Measurements from ENCODE around the gene SMIM13. TPM values are rescaled to one million over a fixed set of nuclear protein-coding genes. Genes with fewer than 3 reads are reported as not detected.

Gene SMIM13
- total and polyA plus RNA-seq, 11 donors, result 4.6 to 18.4 (median 12.3) TPM

- Histone ChIP-seq H3K9me3 (no peaks in the 10 kb centered on the region), H3K27ac (no peak overlapping the region), H3K27me3 (no peaks in the 10 kb centered on the region), H3K4me1 (no peaks in the 10 kb centered on the region), H3K4me3 (no peak overlapping the region), H3K36me3 (no peaks in the 10 kb centered on the region)
- intact Hi-C loops (cut with DNase I), result loop anchor here (5.0 to 10.0 kb wide), 6 partner anchors 113 to 590 kb away; no protein-coding TSS in a partner anchor
- DNase-seq (no peak), ATAC-seq (no peak)
- WGBS, 4 donors, result 66 to 78% (median 74%) methylated on average over 3 of the region's 3 CpGs
- no peak for TF ChIP-seq POLR2A (IDR thresholded peaks at IDR 0.05)
- no peak for TF ChIP-seq CTCF (IDR thresholded peaks at IDR 0.05)
Observed at GRCh38 chr6:11064836-11065235, 28.8 kb upstream of the SMIM13 start.

GRCh38 chr6:11065436-11066202, 28.0 kb upstream of the SMIM13 start:
- H3K4me1 ChIP-seq, result no peaks in the 10 kb centered on the region
- 77 to 89% (median 87%) methylated on average over 6 of the region's 6 CpGs for WGBS, 4 donors
- H3K36me3 ChIP-seq, result no peaks in the 10 kb centered on the region
- H3K4me3 ChIP-seq, result no peak overlapping the region
- ATAC-seq (no peak), DNase-seq (no peak)
- TF ChIP-seq CTCF (IDR thresholded peaks at IDR 0.05), result no peak
- TF ChIP-seq POLR2A (IDR thresholded peaks at IDR 0.05), result no peak
- H3K9me3 ChIP-seq, result no peaks in the 10 kb centered on the region
- intact Hi-C loops (cut with DNase I), result loop anchor here (2.0 to 10.0 kb wide), 8 partner anchors 111 to 591 kb away; no protein-coding TSS in a partner anchor
- H3K27me3 ChIP-seq, result no peaks in the 10 kb centered on the region
- no peak overlapping the region for H3K27ac ChIP-seq

DNA sequence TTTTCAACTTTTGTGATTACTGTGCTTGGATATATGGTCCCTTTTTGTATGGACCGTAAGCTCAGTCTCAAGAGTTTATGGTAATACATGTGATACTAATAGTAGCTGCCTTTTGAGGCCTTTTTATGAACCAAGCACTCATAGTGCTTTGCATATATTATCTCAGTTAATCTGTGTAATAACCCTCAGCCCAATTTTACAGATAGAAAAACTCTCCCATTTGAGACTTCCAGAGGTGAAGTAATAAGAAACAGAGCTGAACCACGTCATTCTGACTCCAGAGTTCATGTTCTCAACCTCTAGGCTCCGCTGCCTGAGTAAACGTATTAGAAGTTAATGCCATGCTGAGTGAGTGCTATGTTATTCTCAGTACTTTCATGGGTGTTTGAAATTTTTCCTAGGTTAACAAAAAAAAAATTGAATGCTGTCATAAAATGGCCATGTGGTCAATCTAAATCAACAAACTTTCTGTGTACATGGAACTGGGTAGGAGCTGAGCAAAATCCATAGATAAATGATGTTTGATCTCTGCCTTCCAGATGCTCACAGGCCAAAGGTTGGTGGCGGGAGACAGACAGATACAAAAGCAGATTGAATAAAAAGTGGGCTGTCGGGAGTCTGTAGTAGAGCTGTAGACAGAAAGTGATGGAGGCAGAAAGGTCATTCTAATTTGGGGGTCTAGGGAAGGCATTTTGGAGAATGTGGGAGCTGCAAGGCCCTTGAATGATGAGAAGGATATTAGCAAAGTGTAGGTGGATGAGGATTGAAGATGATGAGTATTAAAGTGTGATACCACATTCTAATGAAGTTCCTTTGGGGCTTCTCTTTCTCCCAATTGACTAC, 26.9 kb upstream of the SMIM13 start:
- Histone ChIP-seq H3K36me3 (no peaks in the 10 kb centered on the region), H3K27me3 (no peaks in the 10 kb centered on the region), H3K27ac (no peak overlapping the region), H3K4me3 (no peak overlapping the region), H3K4me1 (no peaks in the 10 kb centered on the region), H3K9me3 (no peaks in the 10 kb centered on the region)
- whole genome bisulfite sequencing, 4 donors, result 94 to 97% (median 95%) methylated on average over 6 of the region's 6 CpGs
- intact Hi-C loops (cut with DNase I), result loop anchor here (2.0 to 10.0 kb wide), 8 partner anchors 112 to 592 kb away; no protein-coding TSS in a partner anchor
- no peak for DNase-seq
- TF ChIP-seq POLR2A (IDR thresholded peaks at IDR 0.05) (no peak), CTCF (IDR thresholded peaks at IDR 0.05) (no peak)
- ATAC-seq, result no peak

GRCh38 chr6:11067348-11067747, 26.3 kb upstream of the SMIM13 start:
- no peaks in the 10 kb centered on the region for H3K27me3 ChIP-seq
- intact Hi-C loops (cut with DNase I), result loop anchor here (2.0 to 10.0 kb wide), 8 partner anchors 113 to 593 kb away; no protein-coding TSS in a partner anchor
- no peak overlapping the region for H3K27ac ChIP-seq
- no peak for DNase-seq
- no peak for TF ChIP-seq POLR2A (IDR thresholded peaks at IDR 0.05)
- no peak for TF ChIP-seq CTCF (IDR thresholded peaks at IDR 0.05)
- H3K9me3 ChIP-seq, result no peaks in the 10 kb centered on the region
- no peak for ATAC-seq
- H3K4me1 ChIP-seq, result no peaks in the 10 kb centered on the region
- H3K4me3 ChIP-seq, result no peak overlapping the region
- 46 to 53% (median 50%) methylated on average over 2 of the region's 2 CpGs for WGBS, 4 donors
- H3K36me3 ChIP-seq, result no peaks in the 10 kb centered on the region

All from heart left ventricle (tissue), 16 donors.